ENCODE data around the gene GNRH2.

GRCh38 chr20:3082955-3083952 lies 39.8 kb downstream of the GNRH2 start:
- TF ChIP-seq, protein P1, sequence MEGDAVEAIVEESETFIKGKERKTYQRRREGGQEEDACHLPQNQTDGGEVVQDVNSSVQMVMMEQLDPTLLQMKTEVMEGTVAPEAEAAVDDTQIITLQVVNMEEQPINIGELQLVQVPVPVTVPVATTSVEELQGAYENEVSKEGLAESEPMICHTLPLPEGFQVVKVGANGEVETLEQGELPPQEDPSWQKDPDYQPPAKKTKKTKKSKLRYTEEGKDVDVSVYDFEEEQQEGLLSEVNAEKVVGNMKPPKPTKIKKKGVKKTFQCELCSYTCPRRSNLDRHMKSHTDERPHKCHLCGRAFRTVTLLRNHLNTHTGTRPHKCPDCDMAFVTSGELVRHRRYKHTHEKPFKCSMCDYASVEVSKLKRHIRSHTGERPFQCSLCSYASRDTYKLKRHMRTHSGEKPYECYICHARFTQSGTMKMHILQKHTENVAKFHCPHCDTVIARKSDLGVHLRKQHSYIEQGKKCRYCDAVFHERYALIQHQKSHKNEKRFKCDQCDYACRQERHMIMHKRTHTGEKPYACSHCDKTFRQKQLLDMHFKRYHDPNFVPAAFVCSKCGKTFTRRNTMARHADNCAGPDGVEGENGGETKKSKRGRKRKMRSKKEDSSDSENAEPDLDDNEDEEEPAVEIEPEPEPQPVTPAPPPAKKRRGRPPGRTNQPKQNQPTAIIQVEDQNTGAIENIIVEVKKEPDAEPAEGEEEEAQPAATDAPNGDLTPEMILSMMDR (tag by site-specific recombination; IDR thresholded peaks at IDR 0.05): no peak
- TF ChIP-seq ZBTB7A (tag by site-specific recombination; IDR thresholded peaks at IDR 0.05; ENCODE audit: low read depth): no peak
- TF ChIP-seq, protein P2, sequence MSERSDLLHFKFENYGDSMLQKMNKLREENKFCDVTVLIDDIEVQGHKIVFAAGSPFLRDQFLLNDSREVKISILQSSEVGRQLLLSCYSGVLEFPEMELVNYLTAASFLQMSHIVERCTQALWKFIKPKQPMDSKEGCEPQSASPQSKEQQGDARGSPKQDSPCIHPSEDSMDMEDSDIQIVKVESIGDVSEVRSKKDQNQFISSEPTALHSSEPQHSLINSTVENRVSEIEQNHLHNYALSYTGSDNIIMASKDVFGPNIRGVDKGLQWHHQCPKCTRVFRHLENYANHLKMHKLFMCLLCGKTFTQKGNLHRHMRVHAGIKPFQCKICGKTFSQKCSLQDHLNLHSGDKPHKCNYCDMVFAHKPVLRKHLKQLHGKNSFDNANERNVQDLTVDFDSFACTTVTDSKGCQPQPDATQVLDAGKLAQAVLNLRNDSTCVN (tag by site-specific recombination; optimal IDR thresholded peaks at IDR 0.05): no peak
- TF ChIP-seq ZNF140 (tag by site-specific recombination; IDR thresholded peaks at IDR 0.05): no peak
- no peak for TF ChIP-seq PRDM1 (tag by site-specific recombination; IDR thresholded peaks at IDR 0.05)
- TF ChIP-seq, protein P3, sequence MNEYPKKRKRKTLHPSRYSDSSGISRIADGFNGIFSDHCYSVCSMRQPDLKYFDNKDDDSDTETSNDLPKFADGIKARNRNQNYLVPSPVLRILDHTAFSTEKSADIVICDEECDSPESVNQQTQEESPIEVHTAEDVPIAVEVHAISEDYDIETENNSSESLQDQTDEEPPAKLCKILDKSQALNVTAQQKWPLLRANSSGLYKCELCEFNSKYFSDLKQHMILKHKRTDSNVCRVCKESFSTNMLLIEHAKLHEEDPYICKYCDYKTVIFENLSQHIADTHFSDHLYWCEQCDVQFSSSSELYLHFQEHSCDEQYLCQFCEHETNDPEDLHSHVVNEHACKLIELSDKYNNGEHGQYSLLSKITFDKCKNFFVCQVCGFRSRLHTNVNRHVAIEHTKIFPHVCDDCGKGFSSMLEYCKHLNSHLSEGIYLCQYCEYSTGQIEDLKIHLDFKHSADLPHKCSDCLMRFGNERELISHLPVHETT (tag by site-specific recombination; IDR thresholded peaks at IDR 0.05): no peak
- TF ChIP-seq BCL6B (tag by site-specific recombination; IDR thresholded peaks at IDR 0.05): no peak
- TF ChIP-seq MEIS1 (CRISPR knock-in tag; IDR thresholded peaks at IDR 0.05; ENCODE audit: borderline replicate concordance): no peak
- no peak for TF ChIP-seq ZNF792 (tag by site-specific recombination; IDR thresholded peaks at IDR 0.05)

Measured in HEK293 (cell line).